Spinal cord (tissue), 10 donors: Measurements from ENCODE around the gene PRR20G. TPM values are rescaled to one million over a fixed set of nuclear protein-coding genes. Genes with fewer than 3 reads are reported as not detected.
"Not testable (repeated sequence)": the region's sequence is repeated elsewhere in the genome, so short reads cannot be mapped to it uniquely, and the experiment has no call there.

Experiments used
- DNase-seq, 6 donors: peaks; one replicate each; pipeline versions ENCODE4 v3.0.0 to v3.0.0-alpha.2; 2013 to 2015; ENCODE audit warnings: low spot score in 6 of 6, low read depth in 4 of 6
- H3K27ac ChIP-seq: one replicate; pipeline ENCODE4 v1.5.1; 2013; ENCODE audit warnings: low read depth, low read length, control low read depth
- H3K27me3 ChIP-seq: one replicate; pipeline ENCODE4 v1.6.1; 2013; ENCODE audit warnings: low read length; ENCODE audit not compliant: control insufficient read depth, insufficient read depth
- H3K36me3 ChIP-seq: one replicate; pipeline ENCODE4 v1.6.1; 2013; ENCODE audit warnings: low read length; ENCODE audit not compliant: control insufficient read depth, insufficient read depth
- H3K4me1 ChIP-seq: one replicate; pipeline ENCODE4 v1.6.1; 2013; ENCODE audit warnings: low read length; ENCODE audit not compliant: control insufficient read depth, insufficient read depth
- H3K4me3 ChIP-seq: one replicate; pipeline ENCODE4 v1.5.1; 2013; ENCODE audit warnings: low read depth, low read length, control low read depth
- H3K9me3 ChIP-seq: one replicate; pipeline ENCODE4 v1.6.1; 2013; ENCODE audit warnings: low read length; ENCODE audit not compliant: control insufficient read depth, insufficient read depth
- WGBS: methylation state at CpG from one replicate; pipeline ENCODE4 v1.1.5; 2013; ENCODE audit warnings: missing lambda C conversion rate; ENCODE audit not compliant: insufficient coverage; 5-methylcytosine and 5-hydroxymethylcytosine counted together
- polyA plus RNA-seq, 2 donors: library from polyadenylated mRNA; unstranded; fragments of 120-200 nt; gene quantifications; one replicate each; pipeline ENCODE4 v1.2.1, GENCODE V29; 2013; ENCODE audit not compliant: insufficient read length in 2 of 2
- total RNA-seq, 2 donors: library from RNA; depleted of rRNA in 1 of 2; stranded (reverse); fragments of 120-200 nt in 1 of 2; fragments of >200 nt in 1 of 2; gene quantifications; one replicate each; pipeline versions ENCODE4 v1.2.3 to v1.2.4, GENCODE V29; 2013 to 2014
- donor health status: healthy.

The PRR20G gene
- total and polyA plus RNA-seq, 4 donors: not detected

DNA sequence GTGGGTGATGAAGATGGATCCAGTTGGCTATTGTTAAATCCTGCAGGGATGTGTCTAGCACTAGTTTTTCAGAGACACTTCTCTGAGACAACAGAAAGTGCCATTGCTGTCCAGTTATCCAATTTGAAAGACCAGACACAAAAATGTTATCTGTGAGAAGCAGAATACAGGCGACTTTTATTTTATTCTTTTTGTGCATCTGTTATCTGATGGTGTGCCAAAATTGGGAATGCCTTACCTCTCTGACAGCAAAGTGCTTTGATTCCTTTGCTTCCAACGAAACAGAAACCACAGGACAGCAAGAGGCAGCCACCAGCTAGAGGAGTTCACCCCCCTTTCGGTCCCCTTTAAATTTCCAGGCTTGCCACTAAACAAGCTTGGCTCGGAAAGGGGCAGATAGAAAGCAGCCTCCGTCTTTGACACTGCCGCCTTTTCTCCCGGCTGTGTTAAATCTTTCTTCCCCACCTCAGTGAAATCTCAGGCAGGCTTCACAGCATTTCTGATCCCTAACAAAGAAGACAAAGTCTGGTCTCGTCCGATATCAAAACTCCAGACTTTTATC lies 17.7 kb upstream of the PRR20G start:
- Histone ChIP-seq H3K27me3 (no peaks in the 10 kb centered on the region), H3K27ac (no peak overlapping the region), H3K4me3 (no peak overlapping the region), H3K36me3 (no peaks in the 10 kb centered on the region), H3K9me3 (no peaks in the 10 kb centered on the region), H3K4me1 (no peaks in the 10 kb centered on the region)
- WGBS: 45% methylated on average over 5 of the region's 9 CpGs
- DNase-seq: peak in 1 of 6 donors; percentile 33

DNA sequence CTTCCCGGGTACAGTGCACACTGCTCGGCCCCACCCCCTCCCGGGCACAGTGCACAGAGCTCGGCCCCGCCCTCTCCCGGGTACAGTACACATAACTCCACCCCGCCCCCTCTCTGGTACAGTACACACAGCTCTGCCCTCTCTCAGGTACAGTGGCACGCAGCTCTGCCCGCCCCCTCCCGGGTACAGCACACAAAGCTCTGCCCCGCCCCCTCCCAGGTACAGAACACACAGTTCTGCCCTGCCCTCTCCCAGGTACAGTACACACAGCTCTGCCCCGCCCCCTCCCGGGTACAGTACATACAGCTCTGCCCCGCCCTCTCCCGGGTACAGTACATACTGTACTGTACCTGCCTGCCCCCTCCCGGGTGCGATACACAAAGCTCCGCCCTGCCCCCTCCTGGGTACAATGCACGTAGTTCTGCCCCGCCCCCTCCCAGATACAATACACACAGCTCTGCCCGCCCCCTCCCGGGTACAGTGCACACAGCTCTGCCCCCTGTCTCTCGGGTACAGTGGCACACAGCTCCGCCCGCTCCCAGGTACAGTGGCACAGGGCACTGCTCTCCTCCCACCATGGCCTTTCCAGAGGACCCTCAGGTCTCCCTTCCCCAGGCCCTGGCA lies 16.4 kb upstream of the PRR20G start:
- no peak for DNase-seq
- Histone ChIP-seq H3K4me1 (no peaks in the 10 kb centered on the region), H3K27me3 (no peaks in the 10 kb centered on the region), H3K27ac (no peak overlapping the region), H3K36me3 (no peaks in the 10 kb centered on the region), H3K9me3 (no peaks in the 10 kb centered on the region), H3K4me3 (no peak overlapping the region)
- 72% methylated on average over 12 of the region's 25 CpGs for WGBS

DNA sequence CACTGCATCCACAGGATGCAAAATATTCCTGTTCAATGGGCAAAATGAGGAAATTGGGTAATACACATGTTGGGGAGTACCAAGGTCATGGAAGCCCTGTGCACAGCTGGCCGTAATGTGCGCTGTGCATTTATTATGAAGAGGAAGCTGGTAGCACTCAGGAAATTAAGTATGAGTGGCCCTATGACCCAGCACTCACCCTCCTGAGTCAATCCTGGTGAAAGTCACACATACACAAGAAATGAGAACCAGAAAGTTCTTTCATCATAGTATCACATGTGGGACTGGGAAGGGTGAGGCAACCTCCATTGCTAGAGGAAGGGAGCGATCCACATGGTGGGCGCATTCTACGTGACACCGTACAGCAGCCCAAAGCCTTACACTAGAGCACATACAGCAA lies 11.4 kb upstream of the PRR20G start:
- no peaks in the 10 kb centered on the region for H3K4me1 ChIP-seq
- H3K9me3 ChIP-seq: no peaks in the 10 kb centered on the region
- H3K27ac ChIP-seq: no peak overlapping the region
- H3K36me3 ChIP-seq: no peaks in the 10 kb centered on the region
- WGBS: 73% methylated on average over 2 of the region's 6 CpGs
- DNase-seq: no peak
- no peak overlapping the region for H3K4me3 ChIP-seq
- H3K27me3 ChIP-seq: no peaks in the 10 kb centered on the region

DNA sequence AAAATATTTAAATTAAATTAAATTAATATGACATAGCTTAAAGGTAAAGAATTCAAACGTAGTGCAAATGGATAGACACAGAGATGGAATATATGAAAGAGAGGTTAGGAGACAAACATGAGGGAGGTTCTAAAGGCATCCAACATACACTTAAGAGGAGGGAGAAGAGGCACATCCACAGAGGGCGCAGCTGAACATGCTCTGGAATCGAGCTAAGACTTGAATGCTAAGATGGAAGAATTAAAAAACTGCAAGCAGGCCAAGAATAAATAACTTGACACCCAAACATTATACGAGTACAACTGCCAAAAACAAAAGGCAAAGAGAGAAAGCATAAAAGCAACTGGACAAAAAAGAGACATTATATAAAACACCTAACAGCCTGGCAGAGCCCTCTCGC lies 9.1 kb upstream of the PRR20G start:
- DNase-seq: peak in 1 of 6 donors; percentile 21
- WGBS: no CpG with 5 or more reads among the region's 5 CpGs
- Histone ChIP-seq H3K36me3 (no peaks in the 10 kb centered on the region), H3K27ac (no peak overlapping the region), H3K9me3 (no peaks in the 10 kb centered on the region), H3K4me1 (no peaks in the 10 kb centered on the region), H3K27me3 (no peaks in the 10 kb centered on the region), H3K4me3 (no peak overlapping the region)

DNA sequence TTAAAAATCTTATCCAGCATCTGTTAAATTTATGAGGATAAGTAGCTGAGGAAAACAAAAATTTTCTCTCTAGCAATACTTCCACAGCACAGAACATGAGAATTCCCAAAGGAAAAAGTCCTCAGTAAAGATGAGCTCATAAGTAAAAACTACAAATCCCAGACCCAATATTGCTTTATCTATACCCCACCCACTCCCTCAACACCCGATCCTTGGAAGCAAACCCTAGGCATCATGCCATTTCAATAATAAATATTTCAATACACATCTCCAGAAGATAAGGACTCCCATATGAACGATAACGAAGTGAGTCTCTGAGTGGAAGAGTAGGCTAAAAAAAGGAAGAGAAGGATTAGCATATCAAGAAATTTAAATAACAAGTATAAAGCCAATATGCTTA lies 8.3 kb upstream of the PRR20G start:
- WGBS: no CpG with 5 or more reads among the region's 3 CpGs
- H3K9me3 ChIP-seq: no peaks in the 10 kb centered on the region
- H3K4me1 ChIP-seq: no peaks in the 10 kb centered on the region
- no peaks in the 10 kb centered on the region for H3K36me3 ChIP-seq
- DNase-seq: peak in 1 of 6 donors; percentile 33
- H3K4me3 ChIP-seq: no peak overlapping the region
- H3K27me3 ChIP-seq: no peaks in the 10 kb centered on the region
- no peak overlapping the region for H3K27ac ChIP-seq

DNA sequence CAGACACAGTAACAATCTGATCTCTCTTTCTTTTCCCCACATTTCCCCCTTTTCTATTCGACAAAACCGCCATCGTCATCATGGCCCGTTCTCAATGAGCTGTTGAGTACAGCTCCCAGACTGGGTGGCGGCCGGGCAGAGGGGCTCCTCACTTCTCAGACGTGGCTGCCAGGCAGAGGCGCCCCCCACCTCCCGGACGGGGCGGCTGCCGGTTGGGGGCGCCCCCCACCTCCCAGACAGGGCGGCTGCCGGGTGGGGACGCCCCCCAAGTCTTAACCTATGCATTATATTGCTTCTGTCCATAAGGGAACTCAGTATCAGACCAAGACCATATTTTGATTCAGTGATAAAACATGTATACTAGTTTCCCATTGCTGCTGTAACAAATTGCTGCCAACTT lies 5.8 kb upstream of the PRR20G start:
- H3K4me1 ChIP-seq, H3K4me3 ChIP-seq, H3K36me3 ChIP-seq, DNase-seq, H3K27ac ChIP-seq, H3K9me3 ChIP-seq, H3K27me3 ChIP-seq: not testable (repeated sequence)
- 88% methylated on average over 13 of the region's 16 CpGs for WGBS

DNA sequence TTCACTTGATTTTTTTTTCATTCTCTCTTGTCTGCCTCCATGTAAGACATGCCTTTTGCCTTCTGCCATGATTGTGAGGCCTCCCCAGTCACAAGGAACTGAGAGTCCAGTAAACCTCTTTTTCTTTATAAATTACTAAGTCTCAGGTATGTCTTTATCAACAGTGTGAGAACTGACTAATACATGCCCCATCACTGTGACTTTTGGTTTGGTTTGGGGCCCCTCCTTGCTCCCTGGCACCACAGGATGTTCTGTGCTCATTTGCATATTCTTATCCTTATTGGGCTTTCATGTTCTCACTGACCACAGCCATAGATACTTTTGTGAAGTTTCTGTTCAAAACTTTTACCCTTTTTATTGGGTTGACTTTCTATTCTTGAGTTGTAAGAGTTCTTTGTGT lies 3.8 kb upstream of the PRR20G start:
- H3K4me3 ChIP-seq: no peak overlapping the region
- H3K9me3 ChIP-seq: no peaks in the 10 kb centered on the region
- H3K36me3 ChIP-seq: no peaks in the 10 kb centered on the region
- no peaks in the 10 kb centered on the region for H3K4me1 ChIP-seq
- no peaks in the 10 kb centered on the region for H3K27me3 ChIP-seq
- DNase-seq: no peak
- no peak overlapping the region for H3K27ac ChIP-seq

DNA sequence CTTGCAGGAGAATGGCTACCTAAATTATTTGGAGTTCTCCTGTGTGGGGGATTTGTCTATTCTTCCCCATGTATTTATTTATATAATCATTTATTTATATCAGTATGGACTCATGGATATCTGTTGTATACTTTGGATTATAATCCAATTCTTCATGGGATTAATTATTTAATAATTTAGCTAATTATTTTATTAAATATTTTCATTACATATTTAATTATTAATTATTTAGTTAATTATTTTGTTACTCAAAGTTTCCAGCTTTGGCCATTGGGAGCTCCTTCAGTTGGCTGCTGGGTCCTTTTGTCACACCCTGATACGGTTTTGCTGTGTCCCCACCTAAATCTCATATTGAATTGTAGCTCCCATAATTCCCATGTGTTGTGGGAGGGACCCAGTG lies 3.3 kb upstream of the PRR20G start:
- H3K4me3 ChIP-seq: no peak overlapping the region
- H3K27ac ChIP-seq: no peak overlapping the region
- no peak for DNase-seq
- H3K9me3 ChIP-seq: no peaks in the 10 kb centered on the region
- H3K27me3 ChIP-seq: no peaks in the 10 kb centered on the region
- no peaks in the 10 kb centered on the region for H3K4me1 ChIP-seq
- H3K36me3 ChIP-seq: no peaks in the 10 kb centered on the region
- WGBS: no CpG with 5 or more reads among the region's 1 CpG

DNA sequence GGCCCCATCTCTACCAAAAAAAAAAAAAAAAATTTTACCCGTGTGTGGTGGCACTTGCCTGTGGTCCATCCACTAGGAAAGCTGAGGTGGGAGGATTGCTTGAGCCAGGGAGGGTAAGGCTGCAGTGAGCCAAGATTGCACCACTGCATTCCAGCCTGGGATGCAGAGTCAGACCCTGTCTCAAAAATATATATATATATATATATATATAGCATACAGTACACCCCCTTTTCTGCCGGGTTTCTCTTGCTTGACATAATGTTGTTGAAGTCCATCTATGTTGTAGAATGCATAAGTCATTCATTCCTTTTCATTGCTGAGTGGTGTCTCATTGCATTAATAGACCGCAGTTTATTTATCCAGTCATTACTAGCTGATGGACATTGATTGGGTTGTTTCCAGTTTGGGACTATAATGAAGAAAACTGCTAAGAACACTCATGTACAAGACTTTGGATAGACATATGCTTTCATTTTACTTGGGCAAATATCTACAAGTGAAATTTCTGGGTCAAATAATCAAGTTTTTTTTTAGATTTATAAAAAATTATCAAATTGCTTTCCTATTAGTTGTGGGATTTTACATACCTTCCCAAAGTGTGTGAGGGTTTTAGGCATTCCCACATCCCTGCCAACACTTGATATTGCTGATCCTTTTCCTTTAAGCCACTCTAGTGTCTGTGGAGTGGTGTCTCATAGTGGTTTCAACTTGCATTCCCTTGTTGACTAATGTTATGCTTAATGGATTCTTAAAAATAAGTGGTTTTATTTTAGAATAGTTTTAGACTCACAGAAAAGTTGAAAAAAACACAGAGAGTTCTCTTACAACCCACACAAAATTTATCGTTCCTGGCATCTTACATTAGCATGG lies 2.1 kb upstream of the PRR20G start:
- DNase-seq: no peak
- Histone ChIP-seq H3K27ac (no peak overlapping the region), H3K27me3 (no peaks in the 10 kb centered on the region), H3K4me3 (no peak overlapping the region), H3K36me3 (no peaks in the 10 kb centered on the region), H3K4me1 (no peaks in the 10 kb centered on the region), H3K9me3 (no peaks in the 10 kb centered on the region)
- WGBS: no CpG with 5 or more reads among the region's 4 CpGs
